HL-60 (cell line): Measurements from ENCODE around the gene HSPA1L.

ENCODE experiments used
- SPI1 ChIP-seq: IDR thresholded peaks from 2 replicates; pipeline ENCODE4 v1.6.1; 2012; ENCODE audit warnings: low read depth, mild to moderate bottlenecking, borderline replicate concordance
- TF ChIP-seq, protein P1 (sequence below): IDR thresholded peaks from one replicate; pipeline ENCODE4 v1.5.1; 2011; ENCODE audit warnings: low read length, control low read depth, inconsistent platforms; ENCODE audit not compliant: insufficient read depth

DNA sequence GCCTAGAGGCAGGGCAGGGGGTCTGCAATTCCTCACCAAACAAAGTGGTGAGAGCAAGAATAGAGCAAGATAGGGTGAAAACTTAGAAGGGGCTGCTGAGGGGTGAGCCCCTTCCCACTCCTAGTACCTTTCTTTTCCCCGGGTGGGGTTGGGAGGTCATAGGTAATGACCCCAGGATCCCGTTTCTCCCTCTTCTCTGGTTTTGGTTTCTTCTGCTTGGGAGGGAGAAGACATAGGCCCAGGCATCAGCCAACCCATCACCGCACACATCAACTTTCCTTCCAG is 23.1 kb downstream of the HSPA1L start:
- TF ChIP-seq, protein P1, sequence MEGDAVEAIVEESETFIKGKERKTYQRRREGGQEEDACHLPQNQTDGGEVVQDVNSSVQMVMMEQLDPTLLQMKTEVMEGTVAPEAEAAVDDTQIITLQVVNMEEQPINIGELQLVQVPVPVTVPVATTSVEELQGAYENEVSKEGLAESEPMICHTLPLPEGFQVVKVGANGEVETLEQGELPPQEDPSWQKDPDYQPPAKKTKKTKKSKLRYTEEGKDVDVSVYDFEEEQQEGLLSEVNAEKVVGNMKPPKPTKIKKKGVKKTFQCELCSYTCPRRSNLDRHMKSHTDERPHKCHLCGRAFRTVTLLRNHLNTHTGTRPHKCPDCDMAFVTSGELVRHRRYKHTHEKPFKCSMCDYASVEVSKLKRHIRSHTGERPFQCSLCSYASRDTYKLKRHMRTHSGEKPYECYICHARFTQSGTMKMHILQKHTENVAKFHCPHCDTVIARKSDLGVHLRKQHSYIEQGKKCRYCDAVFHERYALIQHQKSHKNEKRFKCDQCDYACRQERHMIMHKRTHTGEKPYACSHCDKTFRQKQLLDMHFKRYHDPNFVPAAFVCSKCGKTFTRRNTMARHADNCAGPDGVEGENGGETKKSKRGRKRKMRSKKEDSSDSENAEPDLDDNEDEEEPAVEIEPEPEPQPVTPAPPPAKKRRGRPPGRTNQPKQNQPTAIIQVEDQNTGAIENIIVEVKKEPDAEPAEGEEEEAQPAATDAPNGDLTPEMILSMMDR, result no peak
- TF ChIP-seq SPI1, result no peak
